Measurements from ENCODE around the gene CBX8. TPM values are rescaled to one million over a fixed set of nuclear protein-coding genes. Genes with fewer than 3 reads are reported as not detected.

The CBX8 gene
- total and polyA plus RNA-seq, 2 of the 13 experiments (the other 11 are each of a cell fraction or from before 2014, with no cell fraction given) = 0.34 to 12.6 TPM

DNA sequence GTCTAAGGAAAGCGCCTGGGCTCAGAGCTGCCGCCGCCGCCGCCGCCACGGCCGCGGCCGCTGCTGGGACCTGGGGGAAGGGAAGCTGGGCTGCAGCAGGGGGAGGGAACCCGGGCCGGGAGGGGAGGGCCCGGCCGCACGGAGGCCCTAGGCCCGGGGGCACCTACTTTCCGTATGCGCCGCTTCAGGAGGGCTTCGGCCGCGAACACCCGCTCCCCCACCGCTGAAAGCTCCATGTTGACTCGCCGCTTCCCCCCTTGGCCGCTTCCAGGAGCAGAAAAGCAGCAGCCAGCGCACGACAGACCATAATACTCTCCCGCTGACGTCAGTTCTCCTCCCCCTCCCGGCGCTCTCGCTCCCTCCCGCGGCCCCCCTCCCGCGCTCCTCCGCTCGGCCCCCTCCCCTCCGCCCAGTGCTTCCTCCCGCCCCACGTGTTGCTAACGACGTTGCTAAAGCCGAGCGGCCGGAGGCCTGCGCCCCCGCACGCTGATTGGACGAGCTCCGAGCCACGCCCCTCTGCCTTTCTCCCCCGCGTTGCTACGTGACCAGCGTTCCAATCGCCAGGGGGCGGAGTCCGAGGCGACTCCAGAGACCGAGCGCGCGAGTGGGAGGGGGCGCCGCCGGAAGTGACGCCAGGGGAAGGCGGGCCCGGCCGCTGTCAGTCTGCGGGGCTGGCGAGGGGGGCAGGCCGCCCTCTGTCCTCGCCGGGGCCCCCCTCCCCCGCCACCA is at the start of gene CBX8 (continued):
- TF ChIP-seq, protein P1, sequence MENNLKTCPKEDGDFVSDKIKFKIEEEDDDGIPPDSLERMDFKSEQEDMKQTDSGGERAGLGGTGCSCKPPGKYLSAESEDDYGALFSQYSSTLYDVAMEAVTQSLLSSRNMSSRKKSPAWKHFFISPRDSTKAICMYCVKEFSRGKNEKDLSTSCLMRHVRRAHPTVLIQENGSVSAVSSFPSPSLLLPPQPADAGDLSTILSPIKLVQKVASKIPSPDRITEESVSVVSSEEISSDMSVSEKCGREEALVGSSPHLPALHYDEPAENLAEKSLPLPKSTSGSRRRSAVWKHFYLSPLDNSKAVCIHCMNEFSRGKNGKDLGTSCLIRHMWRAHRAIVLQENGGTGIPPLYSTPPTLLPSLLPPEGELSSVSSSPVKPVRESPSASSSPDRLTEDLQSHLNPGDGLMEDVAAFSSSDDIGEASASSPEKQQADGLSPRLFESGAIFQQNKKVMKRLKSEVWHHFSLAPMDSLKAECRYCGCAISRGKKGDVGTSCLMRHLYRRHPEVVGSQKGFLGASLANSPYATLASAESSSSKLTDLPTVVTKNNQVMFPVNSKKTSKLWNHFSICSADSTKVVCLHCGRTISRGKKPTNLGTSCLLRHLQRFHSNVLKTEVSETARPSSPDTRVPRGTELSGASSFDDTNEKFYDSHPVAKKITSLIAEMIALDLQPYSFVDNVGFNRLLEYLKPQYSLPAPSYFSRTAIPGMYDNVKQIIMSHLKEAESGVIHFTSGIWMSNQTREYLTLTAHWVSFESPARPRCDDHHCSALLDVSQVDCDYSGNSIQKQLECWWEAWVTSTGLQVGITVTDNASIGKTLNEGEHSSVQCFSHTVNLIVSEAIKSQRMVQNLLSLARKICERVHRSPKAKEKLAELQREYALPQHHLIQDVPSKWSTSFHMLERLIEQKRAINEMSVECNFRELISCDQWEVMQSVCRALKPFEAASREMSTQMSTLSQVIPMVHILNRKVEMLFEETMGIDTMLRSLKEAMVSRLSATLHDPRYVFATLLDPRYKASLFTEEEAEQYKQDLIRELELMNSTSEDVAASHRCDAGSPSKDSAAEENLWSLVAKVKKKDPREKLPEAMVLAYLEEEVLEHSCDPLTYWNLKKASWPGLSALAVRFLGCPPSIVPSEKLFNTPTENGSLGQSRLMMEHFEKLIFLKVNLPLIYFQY (CRISPR knock-in tag; IDR thresholded peaks at IDR 0.05; ENCODE audit: borderline replicate concordance) = no peak; the same call in 1 of the 2 replicates
- TF ChIP-seq ZMYM4 (CRISPR knock-in tag; IDR thresholded peaks at IDR 0.05) (peak; percentile 19; the same call in 1 of the 2 replicates), ZNF7 (CRISPR knock-in tag; IDR thresholded peaks at IDR 0.05) (no peak), SIN3A (IDR thresholded peaks at IDR 0.05; ENCODE audit: borderline replicate concordance, low read depth, low read length) (peak; percentile 76; the same call in 1 of the 2 replicates), TOPORS (CRISPR knock-in tag; IDR thresholded peaks at IDR 0.05) (peak; percentile 84; the same call in 1 of the 2 replicates), RNF2 (conservative IDR thresholded peaks at IDR 0.05; ENCODE audit: low read depth) (no peak), BHLHE40 (IDR thresholded peaks at IDR 0.05; ENCODE audit: low read length) (peak; percentile 19), ZFP90 (CRISPR knock-in tag; IDR thresholded peaks at IDR 0.05; ENCODE audit: borderline replicate concordance) (peak; percentile 24; the same call in 1 of the 2 replicates), GATA4 (IDR thresholded peaks at IDR 0.05; ENCODE audit: borderline replicate concordance, low read depth) (0 out of 2 replicates have a peak, but pooled peaks have one; percentile 40), THAP11 (CRISPR knock-in tag; IDR thresholded peaks at IDR 0.05) (peak; percentile 83), RXRB (CRISPR knock-in tag; IDR thresholded peaks at IDR 0.05; ENCODE audit: borderline replicate concordance) (peak; percentile 5; the same call in 1 of the 2 replicates), SRSF1 (optimal IDR thresholded peaks at IDR 0.05; ENCODE audit: low read depth, low read length) (peak; percentile 4), HDAC6 (IDR thresholded peaks at IDR 0.05; ENCODE audit: low read depth, low read length) (no peak), KLF16 (CRISPR knock-in tag; IDR thresholded peaks at IDR 0.05) (peak in 1 of 2 experiments; percentile 88; a peak in 1 of 4 replicates), NKX3-1 (CRISPR knock-in tag; IDR thresholded peaks at IDR 0.05) (peak; percentile 52; the same call in 1 of the 2 replicates)
- TF ChIP-seq, protein P2, sequence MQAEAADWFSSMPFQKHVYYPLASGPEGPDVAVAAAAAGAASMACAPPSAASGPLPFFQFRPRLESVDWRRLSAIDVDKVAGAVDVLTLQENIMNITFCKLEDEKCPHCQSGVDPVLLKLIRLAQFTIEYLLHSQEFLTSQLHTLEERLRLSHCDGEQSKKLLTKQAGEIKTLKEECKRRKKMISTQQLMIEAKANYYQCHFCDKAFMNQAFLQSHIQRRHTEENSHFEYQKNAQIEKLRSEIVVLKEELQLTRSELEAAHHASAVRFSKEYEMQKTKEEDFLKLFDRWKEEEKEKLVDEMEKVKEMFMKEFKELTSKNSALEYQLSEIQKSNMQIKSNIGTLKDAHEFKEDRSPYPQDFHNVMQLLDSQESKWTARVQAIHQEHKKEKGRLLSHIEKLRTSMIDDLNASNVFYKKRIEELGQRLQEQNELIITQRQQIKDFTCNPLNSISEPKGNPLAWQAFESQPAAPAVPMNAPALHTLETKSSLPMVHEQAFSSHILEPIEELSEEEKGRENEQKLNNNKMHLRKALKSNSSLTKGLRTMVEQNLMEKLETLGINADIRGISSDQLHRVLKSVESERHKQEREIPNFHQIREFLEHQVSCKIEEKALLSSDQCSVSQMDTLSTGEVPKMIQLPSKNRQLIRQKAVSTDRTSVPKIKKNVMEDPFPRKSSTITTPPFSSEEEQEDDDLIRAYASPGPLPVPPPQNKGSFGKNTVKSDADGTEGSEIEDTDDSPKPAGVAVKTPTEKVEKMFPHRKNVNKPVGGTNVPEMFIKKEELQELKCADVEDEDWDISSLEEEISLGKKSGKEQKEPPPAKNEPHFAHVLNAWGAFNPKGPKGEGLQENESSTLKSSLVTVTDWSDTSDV (CRISPR knock-in tag; IDR thresholded peaks at IDR 0.05) = peak; percentile 69; the same call in 1 of the 2 replicates
- TF ChIP-seq, protein P3, sequence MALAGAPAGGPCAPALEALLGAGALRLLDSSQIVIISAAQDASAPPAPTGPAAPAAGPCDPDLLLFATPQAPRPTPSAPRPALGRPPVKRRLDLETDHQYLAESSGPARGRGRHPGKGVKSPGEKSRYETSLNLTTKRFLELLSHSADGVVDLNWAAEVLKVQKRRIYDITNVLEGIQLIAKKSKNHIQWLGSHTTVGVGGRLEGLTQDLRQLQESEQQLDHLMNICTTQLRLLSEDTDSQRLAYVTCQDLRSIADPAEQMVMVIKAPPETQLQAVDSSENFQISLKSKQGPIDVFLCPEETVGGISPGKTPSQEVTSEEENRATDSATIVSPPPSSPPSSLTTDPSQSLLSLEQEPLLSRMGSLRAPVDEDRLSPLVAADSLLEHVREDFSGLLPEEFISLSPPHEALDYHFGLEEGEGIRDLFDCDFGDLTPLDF (CRISPR knock-in tag; IDR thresholded peaks at IDR 0.05) = peak; percentile 54
- TF ChIP-seq, protein P4, sequence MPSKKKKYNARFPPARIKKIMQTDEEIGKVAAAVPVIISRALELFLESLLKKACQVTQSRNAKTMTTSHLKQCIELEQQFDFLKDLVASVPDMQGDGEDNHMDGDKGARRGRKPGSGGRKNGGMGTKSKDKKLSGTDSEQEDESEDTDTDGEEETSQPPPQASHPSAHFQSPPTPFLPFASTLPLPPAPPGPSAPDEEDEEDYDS (CRISPR knock-in tag; IDR thresholded peaks at IDR 0.05) = peak; percentile 78
- TF ChIP-seq, protein P5, sequence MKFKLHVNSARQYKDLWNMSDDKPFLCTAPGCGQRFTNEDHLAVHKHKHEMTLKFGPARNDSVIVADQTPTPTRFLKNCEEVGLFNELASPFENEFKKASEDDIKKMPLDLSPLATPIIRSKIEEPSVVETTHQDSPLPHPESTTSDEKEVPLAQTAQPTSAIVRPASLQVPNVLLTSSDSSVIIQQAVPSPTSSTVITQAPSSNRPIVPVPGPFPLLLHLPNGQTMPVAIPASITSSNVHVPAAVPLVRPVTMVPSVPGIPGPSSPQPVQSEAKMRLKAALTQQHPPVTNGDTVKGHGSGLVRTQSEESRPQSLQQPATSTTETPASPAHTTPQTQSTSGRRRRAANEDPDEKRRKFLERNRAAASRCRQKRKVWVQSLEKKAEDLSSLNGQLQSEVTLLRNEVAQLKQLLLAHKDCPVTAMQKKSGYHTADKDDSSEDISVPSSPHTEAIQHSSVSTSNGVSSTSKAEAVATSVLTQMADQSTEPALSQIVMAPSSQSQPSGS (CRISPR knock-in tag; IDR thresholded peaks at IDR 0.05) = peak; percentile 96

Measured in HepG2 (cell line).